Measurements from ENCODE around the gene ADD3.

DNA sequence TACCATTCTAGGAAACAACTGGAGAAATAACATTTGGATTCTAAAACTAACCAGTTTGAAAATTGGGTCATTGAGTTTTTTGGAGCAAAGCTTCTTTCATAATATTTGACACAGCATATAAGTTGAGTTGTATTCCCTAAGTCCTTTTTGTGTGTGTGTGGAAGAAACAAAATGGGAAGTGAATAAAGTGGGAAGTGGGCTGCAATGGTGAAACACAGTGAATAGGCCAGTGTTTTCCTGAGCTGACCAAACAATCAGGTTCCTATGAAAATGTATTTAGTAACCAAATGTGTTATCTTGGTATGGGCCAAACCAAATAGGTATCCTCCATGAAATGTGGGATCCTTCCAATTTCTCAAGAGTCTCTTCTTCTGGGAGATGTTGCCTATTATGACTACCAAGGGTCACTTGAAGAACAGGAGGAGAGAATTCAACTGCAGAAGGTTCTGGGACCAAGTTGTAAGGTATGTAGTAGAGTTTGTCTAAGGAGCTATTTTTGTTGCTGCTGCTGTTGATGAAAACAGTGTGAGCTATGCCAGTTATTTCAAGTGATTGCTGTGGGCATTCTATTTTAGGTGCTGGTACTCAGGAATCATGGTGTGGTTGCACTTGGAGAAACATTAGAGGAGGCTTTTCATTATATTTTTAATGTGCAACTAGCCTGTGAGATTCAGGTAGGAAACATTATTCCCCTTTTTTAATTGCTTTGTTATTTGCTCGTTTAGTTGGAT lies 111.3 kb downstream of the ADD3 start:
- TF ChIP-seq, protein P1, sequence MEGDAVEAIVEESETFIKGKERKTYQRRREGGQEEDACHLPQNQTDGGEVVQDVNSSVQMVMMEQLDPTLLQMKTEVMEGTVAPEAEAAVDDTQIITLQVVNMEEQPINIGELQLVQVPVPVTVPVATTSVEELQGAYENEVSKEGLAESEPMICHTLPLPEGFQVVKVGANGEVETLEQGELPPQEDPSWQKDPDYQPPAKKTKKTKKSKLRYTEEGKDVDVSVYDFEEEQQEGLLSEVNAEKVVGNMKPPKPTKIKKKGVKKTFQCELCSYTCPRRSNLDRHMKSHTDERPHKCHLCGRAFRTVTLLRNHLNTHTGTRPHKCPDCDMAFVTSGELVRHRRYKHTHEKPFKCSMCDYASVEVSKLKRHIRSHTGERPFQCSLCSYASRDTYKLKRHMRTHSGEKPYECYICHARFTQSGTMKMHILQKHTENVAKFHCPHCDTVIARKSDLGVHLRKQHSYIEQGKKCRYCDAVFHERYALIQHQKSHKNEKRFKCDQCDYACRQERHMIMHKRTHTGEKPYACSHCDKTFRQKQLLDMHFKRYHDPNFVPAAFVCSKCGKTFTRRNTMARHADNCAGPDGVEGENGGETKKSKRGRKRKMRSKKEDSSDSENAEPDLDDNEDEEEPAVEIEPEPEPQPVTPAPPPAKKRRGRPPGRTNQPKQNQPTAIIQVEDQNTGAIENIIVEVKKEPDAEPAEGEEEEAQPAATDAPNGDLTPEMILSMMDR (IDR thresholded peaks at IDR 0.05): no peak
- TF ChIP-seq POLR2AphosphoS5 (IDR thresholded peaks at IDR 0.05; ENCODE audit: low read depth, low read length): no peak

Data from Panc1 (cell line).